CD14-positive monocyte (primary cell): ENCODE results near the gene GLI1. TPM values are rescaled to one million over a fixed set of nuclear protein-coding genes. Genes with fewer than 3 reads are reported as not detected.
"Not testable (repeated sequence)": the region's sequence is repeated elsewhere in the genome, so short reads cannot be mapped to it uniquely, and the experiment has no call there.

ENCODE experiments used
- DNase-seq, 3 donors: peaks; one replicate each; pipeline ENCODE4 v3.0.0-alpha.2; 2011 to 2022
- H2AFZ ChIP-seq: 2 replicates; pipeline ENCODE4 v1.6.0; 2012; ENCODE audit warnings: mild to moderate bottlenecking, low read depth, low read length, inconsistent platforms; ENCODE audit not compliant: insufficient read depth, poor library complexity, severe bottlenecking
- H3K27ac ChIP-seq, 2 donors: 1 replicate in 1 of 2; 2 replicates in 1 of 2; pipeline ENCODE4 v1.5.1; 2012 to 2013; ENCODE audit warnings: low read length in 2 of 2, control low read depth in 1 of 2, inconsistent platforms in 1 of 2, low read depth in 1 of 2, mild to moderate bottlenecking in 1 of 2
- H3K27me3 ChIP-seq, 2 donors: one replicate each; pipeline versions ENCODE4 v1.6.0 to v1.6.1; 2011 to 2013; ENCODE audit warnings: low read length in 2 of 2; ENCODE audit not compliant: control insufficient read depth in 2 of 2, insufficient read depth in 2 of 2
- H3K36me3 ChIP-seq, 2 donors: replicated peaks in 1 of 2; 1 replicate in 1 of 2; 2 replicates in 1 of 2; pipeline versions ENCODE4 v1.5.1 to v1.6.1; 2012 to 2013; ENCODE audit warnings: low read length in 2 of 2, control low read depth in 1 of 2, inconsistent platforms in 1 of 2, mild to moderate bottlenecking in 1 of 2; ENCODE audit not compliant: insufficient read depth in 2 of 2, control insufficient read depth in 1 of 2
- H3K4me1 ChIP-seq, 2 donors: 1 replicate in 1 of 2; 2 replicates in 1 of 2; pipeline versions ENCODE4 v1.5.1 to v1.6.1; 2012 to 2013; ENCODE audit warnings: low read length in 2 of 2, control low read depth in 1 of 2, inconsistent platforms in 1 of 2, mild to moderate bottlenecking in 1 of 2, moderate library complexity in 1 of 2; ENCODE audit not compliant: insufficient read depth in 2 of 2, control insufficient read depth in 1 of 2
- H3K4me2 ChIP-seq: replicated peaks from 2 replicates; pipeline ENCODE3; 2012; ENCODE audit warnings: low read length, moderate library complexity, mild to moderate bottlenecking; ENCODE audit not compliant: poor library complexity, severe bottlenecking; ENCODE audit errors: extremely low read depth
- H3K4me3 ChIP-seq, 3 experiments: fragments of 200-600 bp in 1 of 3; sonication (generic) in 1 of 3; replicated peaks in 1 of 3; 1 replicate in 2 of 3; 2 replicates in 1 of 3; pipeline ENCODE4 v1.5.1; 2011 to 2013; ENCODE audit warnings: low read length in 3 of 3, mild to moderate bottlenecking in 3 of 3, control low read depth in 2 of 3, low read depth in 2 of 3, inconsistent platforms in 1 of 3, moderate library complexity in 1 of 3
- H3K79me2 ChIP-seq: 2 replicates; pipeline ENCODE4 v1.6.0; 2012; ENCODE audit warnings: mild to moderate bottlenecking, control low read depth, inconsistent platforms, low read length, moderate library complexity; ENCODE audit not compliant: insufficient read depth
- H3K9ac ChIP-seq: 2 replicates; pipeline ENCODE4 v1.6.0; 2017; ENCODE audit warnings: low read length, mild to moderate bottlenecking; ENCODE audit not compliant: insufficient read depth, poor library complexity, severe bottlenecking
- H3K9me3 ChIP-seq, 2 donors: replicated peaks in 1 of 2; 1 replicate in 1 of 2; 2 replicates in 1 of 2; pipeline versions ENCODE4 v1.5.1 to v1.6.1; 2012 to 2013; ENCODE audit warnings: low read length in 2 of 2, control low read depth in 1 of 2; ENCODE audit not compliant: control insufficient read depth in 1 of 2, insufficient read depth in 1 of 2
- H4K20me1 ChIP-seq: 2 replicates; pipeline ENCODE4 v1.6.0; 2012; ENCODE audit warnings: mild to moderate bottlenecking, low read length, control low read depth, moderate library complexity; ENCODE audit not compliant: insufficient read depth
- H3K27ac Mint-ChIP-seq, 7 donors: one replicate each; pipeline ENCODE4 v1.8.0; 2020; ENCODE audit warnings: mild to moderate bottlenecking in 7 of 7, mixed read lengths in 7 of 7, moderate library complexity in 6 of 7, inconsistent platforms in 2 of 7
- H3K27me3 Mint-ChIP-seq, 3 donors: one replicate each; pipeline ENCODE4 v1.8.0; 2021 to 2022; ENCODE audit warnings: low read depth in 3 of 3, mild to moderate bottlenecking in 3 of 3, mixed read lengths in 3 of 3, moderate library complexity in 3 of 3, inconsistent platforms in 1 of 3
- H3K36me3 Mint-ChIP-seq, 2 donors: one replicate each; pipeline ENCODE4 v1.8.0; 2020; ENCODE audit warnings: mixed read lengths in 2 of 2, inconsistent platforms in 1 of 2, mild to moderate bottlenecking in 1 of 2
- H3K4me1 Mint-ChIP-seq: one replicate; pipeline ENCODE4 v1.8.0; 2020; ENCODE audit warnings: mild to moderate bottlenecking, mixed read lengths
- H3K4me3 Mint-ChIP-seq, 2 donors: one replicate each; pipeline ENCODE4 v1.8.0; 2020; ENCODE audit warnings: mild to moderate bottlenecking in 2 of 2, mixed read lengths in 2 of 2, moderate library complexity in 1 of 2
- H3K9me3 Mint-ChIP-seq, 7 donors: one replicate each; pipeline ENCODE4 v1.8.0; 2020 to 2022; ENCODE audit warnings: mixed read lengths in 7 of 7, mild to moderate bottlenecking in 6 of 7, moderate library complexity in 6 of 7, inconsistent platforms in 2 of 7
- WGBS: methylation state at CpG from one replicate; pipeline ENCODE4 v1.1.5; 2013; ENCODE audit warnings: missing lambda C conversion rate; ENCODE audit not compliant: insufficient coverage; 5-methylcytosine and 5-hydroxymethylcytosine counted together
- intact Hi-C, 2 donors: fragments of 100-400 bp; cut with micrococcal nuclease; formaldehyde crosslinking; loops; one replicate each; pipeline versions ENCODE4 v1.15.0 to v1.15.1; 2023
- polyA minus RNA-seq: library from RNA; depleted of rRNA, polyadenylated mRNA; stranded (reverse); fragments of >200 nt; gene quantifications from 2 replicates; pipeline ENCODE4 v1.2.3, GENCODE V29; 2012
- polyA plus RNA-seq, 3 donors: library from polyadenylated mRNA; depleted of rRNA in 1 of 3; unstranded in 2 of 3; stranded (reverse) in 1 of 3; fragments of 300-500 nt in 2 of 3; fragments of >200 nt in 1 of 3; fragmentation: Illumina TruSeq in 2 of 3; gene quantifications; 1 replicate in 2 of 3; 2 replicates in 1 of 3; pipeline ENCODE4 v1.2.3, GENCODE V29; 2012 to 2021
- total RNA-seq, 12 experiments: library from RNA in 1 of 12; stranded (reverse) in 1 of 12; fragments of 120-200 nt in 1 of 12; gene quantifications; one replicate each; pipeline ENCODE4 v1.2.4 and lab custom pipeline; 2013 to 2026; ENCODE audit warnings: mixed read lengths in 6 of 12, inconsistent platforms in 1 of 12
- TF ChIP-seq, protein P1 (sequence below): fragments of 200-600 bp; IDR thresholded peaks from one replicate; pipeline ENCODE4 v1.8.0; 2022; ENCODE audit warnings: antibody characterized with exemption, mild to moderate bottlenecking

Gene GLI1
- total RNA-seq (2013), result 0.12 TPM
- polyA plus RNA-seq, result under 1 TPM in 1 of 3 donors, not detected in 2; 0.05 TPM
- 0.16 TPM in 1 of 2 replicates, not detected in the other for polyA minus RNA-seq
- total RNA-seq (lab: John Stamatoyannopoulos, UW), result 0.06 to 0.81 (median 0.11) reads per million in 11 experiments

DNA sequence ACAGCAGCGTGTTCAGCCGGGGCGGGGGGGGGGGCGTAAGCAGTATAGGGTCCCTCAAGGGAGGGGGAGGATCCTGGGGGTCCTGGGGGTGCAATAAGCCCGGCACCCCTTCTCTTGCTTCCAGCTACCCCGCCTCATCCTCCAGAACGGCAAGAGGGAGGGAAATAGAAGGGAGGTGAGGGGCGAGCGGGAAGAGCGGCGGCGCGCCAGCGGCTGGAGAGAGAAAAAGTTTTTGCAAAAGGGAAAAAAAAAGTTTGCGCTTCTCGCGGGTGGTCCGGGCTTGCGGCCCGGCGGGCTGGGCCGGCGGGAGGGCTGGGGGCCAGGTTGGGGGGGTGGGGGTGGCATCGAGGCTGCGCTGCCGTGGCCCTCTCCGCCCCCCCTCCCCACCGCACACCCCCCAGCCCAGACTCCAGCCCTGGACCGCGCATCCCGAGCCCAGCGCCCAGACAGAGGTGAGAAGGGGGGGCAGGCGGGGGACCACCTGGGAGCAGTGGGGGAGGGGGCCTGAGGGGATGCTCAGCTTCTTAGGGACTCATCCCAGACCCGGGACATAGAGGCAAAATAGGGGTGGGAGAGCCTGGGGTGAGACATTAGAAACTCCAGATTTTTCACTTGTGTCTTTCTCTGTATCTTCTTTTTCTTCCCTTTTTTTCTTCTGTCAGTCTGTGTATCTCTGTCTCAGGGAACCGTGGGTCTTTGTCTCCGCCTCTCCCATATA is at the start of gene GLI1:
Gene GLI1, plus strand, starts transcription at position 36 of the 718 bp plus-strand sequence. CDS start 3,907 bp downstream, outside the sequence.
- Mint-ChIP-seq H3K27ac (peak within 1 kb of the TSS; percentile 96 to 99 (median 97)), H3K4me3 (peak within 1 kb of the TSS; percentile 95 to 97), H3K9me3 (peaks cover 0 to 6% (median 1%) of the 10 kb centered on the region in 7 donors), H3K36me3 (peaks cover 2 to 3% of the 10 kb centered on the region in 2 donors), H3K4me1 (peaks cover 57% of the 10 kb centered on the region), H3K27me3 (peaks cover 46 to 55% (median 55%) of the 10 kb centered on the region in 3 donors)
- Histone ChIP-seq H2AFZ (peak within 1 kb of the TSS; percentile 86), H3K9me3 (peaks cover 0 to 4% of the 10 kb centered on the region in 2 donors), H3K36me3 (no peaks in the 10 kb centered on the region), H3K27ac (peak within 1 kb of the TSS; percentile 88 to 94), H4K20me1 (no peaks in the 10 kb centered on the region), H3K79me2 (no peaks in the 10 kb centered on the region), H3K4me1 (peaks cover 38 to 53% of the 10 kb centered on the region in 2 donors), H3K4me2 (peak within 1 kb of the TSS; percentile 89), H3K4me3 (peak within 1 kb of the TSS; percentile 67 to 94 (median 84)), H3K9ac (peak within 1 kb of the TSS; percentile 74), H3K27me3 (peaks cover 15 to 25% of the 10 kb centered on the region in 2 donors)
- intact Hi-C loops, result loop anchor here (2.0 to 10.0 kb wide), 4 partner anchors 155 to 529 kb away; partner anchors contain the start of genes B4GALNT1 (in 1 of the 2) and SDR9C7 (in 1 of the 2)
- TF ChIP-seq, protein P1, sequence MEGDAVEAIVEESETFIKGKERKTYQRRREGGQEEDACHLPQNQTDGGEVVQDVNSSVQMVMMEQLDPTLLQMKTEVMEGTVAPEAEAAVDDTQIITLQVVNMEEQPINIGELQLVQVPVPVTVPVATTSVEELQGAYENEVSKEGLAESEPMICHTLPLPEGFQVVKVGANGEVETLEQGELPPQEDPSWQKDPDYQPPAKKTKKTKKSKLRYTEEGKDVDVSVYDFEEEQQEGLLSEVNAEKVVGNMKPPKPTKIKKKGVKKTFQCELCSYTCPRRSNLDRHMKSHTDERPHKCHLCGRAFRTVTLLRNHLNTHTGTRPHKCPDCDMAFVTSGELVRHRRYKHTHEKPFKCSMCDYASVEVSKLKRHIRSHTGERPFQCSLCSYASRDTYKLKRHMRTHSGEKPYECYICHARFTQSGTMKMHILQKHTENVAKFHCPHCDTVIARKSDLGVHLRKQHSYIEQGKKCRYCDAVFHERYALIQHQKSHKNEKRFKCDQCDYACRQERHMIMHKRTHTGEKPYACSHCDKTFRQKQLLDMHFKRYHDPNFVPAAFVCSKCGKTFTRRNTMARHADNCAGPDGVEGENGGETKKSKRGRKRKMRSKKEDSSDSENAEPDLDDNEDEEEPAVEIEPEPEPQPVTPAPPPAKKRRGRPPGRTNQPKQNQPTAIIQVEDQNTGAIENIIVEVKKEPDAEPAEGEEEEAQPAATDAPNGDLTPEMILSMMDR, result no peak
- no peak for DNase-seq
- WGBS, result no CpG with 5 or more reads among the region's 36 CpGs

DNA sequence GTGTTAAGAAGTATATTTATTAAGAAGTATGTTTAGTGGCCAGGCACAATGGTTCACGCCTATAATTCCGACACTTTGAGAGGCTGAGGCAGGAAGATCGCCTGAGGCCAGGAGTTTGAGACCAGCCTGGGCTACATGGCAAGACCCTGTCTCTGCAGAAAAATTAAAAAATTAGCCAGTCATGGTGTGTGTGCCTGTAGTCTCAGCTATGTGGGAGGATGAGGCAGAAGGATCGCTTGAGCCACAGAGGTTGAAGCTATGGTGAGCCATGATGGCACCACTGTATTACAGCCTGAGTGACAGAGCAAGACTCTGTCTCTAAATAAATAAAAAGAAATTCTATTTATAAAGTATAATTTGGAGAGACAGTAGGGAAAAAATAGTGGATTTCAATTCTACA is 49.1 kb upstream of the GLI1 start:
- Mint-ChIP-seq H3K9me3 (no peaks in the 10 kb centered on the region), H3K27me3 (peaks cover 0 to 1% (median 0%) of the 10 kb centered on the region in 3 donors)
- 100% methylated on average over 3 of the region's 4 CpGs for WGBS

GRCh38 chr12:57414160-57414559 is 45.4 kb upstream of the GLI1 start:
- peaks cover 27 to 36% of the 10 kb centered on the region in 2 donors for H3K36me3 Mint-ChIP-seq
- intact Hi-C loops, H3K27me3 Mint-ChIP-seq, H3K4me3 ChIP-seq, H3K9me3 Mint-ChIP-seq, H3K9me3 ChIP-seq, H3K4me2 ChIP-seq, H3K4me1 ChIP-seq, H3K9ac ChIP-seq, H3K27me3 ChIP-seq, H2AFZ ChIP-seq, H3K4me3 Mint-ChIP-seq, H3K36me3 ChIP-seq, H3K27ac ChIP-seq, DNase-seq: not testable (repeated sequence)
- WGBS, result no CpG with 5 or more reads among the region's 6 CpGs
- H3K4me1 Mint-ChIP-seq, result peaks cover 14% of the 10 kb centered on the region
- peak overlapping the region in 2 of 7 donors; percentile 26 to 46 for H3K27ac Mint-ChIP-seq
- peaks cover 81% of the 10 kb centered on the region for H3K79me2 ChIP-seq
- peaks cover 77% of the 10 kb centered on the region for H4K20me1 ChIP-seq

More for the DNA sequence above, 49.1 kb upstream of the GLI1 start:
- Mint-ChIP-seq H3K4me1 (peaks cover 4% of the 10 kb centered on the region), H3K36me3 (peaks cover 20 to 36% of the 10 kb centered on the region in 2 donors), H3K4me3 (no peak overlapping the region), H3K27ac (no peak overlapping the region)
- no peak overlapping the region for H3K4me2 ChIP-seq
- peaks cover 72% of the 10 kb centered on the region for H3K79me2 ChIP-seq
- H3K9ac ChIP-seq, result no peak overlapping the region
- TF ChIP-seq, protein P1, result no peak
- H3K36me3 ChIP-seq, result peaks cover 0 to 6% of the 10 kb centered on the region in 2 donors
- H3K9me3 ChIP-seq, result no peaks in the 10 kb centered on the region
- intact Hi-C loops, result no loop called here
- H4K20me1 ChIP-seq, result peaks cover 72% of the 10 kb centered on the region
- no peaks in the 10 kb centered on the region for H3K27me3 ChIP-seq
- H3K27ac ChIP-seq, result no peak overlapping the region
- DNase-seq, result no peak
- no peaks in the 10 kb centered on the region for H3K4me1 ChIP-seq
- no peak overlapping the region for H3K4me3 ChIP-seq
- no peak overlapping the region for H2AFZ ChIP-seq
